Dedifferentiated amniotic fluid mesenchymal stem cell (primary cell): ENCODE data around the gene FREM2.

Source experiments
- DNase-seq: peaks from one replicate; pipeline ENCODE4 v3.0.0-alpha.2; 2016; ENCODE audit errors: extremely low spot score

FREM2 gene

DNA sequence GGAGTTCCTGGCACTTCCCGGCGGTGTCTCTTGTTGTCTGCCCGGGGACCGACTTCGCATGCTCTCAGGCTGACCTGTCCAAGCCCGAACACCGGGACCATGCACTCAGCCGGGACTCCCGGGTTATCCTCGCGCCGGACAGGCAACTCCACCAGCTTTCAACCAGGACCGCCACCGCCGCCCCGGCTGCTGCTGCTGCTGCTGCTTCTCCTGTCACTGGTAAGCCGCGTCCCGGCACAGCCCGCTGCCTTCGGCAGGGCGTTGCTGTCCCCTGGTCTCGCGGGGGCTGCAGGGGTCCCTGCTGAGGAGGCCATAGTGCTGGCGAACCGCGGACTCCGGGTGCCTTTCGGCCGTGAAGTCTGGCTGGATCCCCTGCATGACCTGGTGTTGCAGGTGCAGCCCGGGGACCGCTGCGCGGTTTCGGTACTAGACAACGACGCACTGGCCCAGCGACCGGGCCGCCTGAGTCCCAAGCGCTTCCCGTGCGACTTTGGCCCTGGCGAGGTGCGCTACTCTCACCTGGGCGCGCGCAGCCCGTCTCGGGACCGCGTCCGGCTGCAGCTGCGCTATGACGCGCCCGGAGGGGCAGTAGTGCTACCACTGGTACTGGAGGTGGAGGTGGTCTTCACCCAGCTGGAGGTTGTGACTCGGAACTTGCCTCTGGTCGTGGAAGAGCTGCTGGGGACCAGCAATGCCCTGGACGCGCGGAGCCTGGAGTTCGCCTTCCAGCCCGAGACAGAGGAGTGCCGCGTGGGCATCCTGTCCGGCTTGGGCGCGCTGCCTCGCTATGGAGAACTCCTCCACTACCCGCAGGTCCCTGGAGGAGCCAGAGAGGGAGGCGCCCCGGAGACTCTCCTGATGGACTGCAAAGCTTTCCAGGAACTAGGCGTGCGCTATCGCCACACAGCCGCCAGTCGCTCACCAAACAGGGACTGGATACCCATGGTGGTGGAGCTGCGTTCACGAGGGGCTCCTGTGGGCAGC lies 661 bp downstream of the FREM2 start:
- no peak for DNase-seq

- no peak for DNase-seq
Measured at GRCh38 chr13:38688674-38689073, 1.8 kb downstream of the FREM2 start.

DNA sequence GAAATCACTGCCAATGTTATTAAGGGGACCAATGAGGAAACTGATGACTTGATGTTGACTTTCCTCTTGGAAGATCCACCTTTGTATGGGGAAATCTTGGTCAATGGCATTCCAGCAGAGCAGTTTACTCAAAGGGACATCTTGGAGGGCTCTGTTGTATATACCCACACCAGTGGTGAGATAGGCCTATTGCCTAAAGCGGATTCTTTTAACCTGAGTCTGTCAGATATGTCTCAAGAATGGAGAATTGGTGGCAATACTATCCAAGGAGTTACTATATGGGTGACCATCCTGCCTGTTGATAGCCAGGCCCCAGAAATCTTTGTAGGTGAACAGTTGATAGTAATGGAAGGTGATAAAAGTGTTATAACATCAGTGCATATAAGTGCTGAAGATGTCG lies 3.4 kb downstream of the FREM2 start:
- DNase-seq: no peak

- DNase-seq: no peak
Measured at GRCh38 chr13:38693168-38693567, 6.3 kb downstream of the FREM2 start.

DNA sequence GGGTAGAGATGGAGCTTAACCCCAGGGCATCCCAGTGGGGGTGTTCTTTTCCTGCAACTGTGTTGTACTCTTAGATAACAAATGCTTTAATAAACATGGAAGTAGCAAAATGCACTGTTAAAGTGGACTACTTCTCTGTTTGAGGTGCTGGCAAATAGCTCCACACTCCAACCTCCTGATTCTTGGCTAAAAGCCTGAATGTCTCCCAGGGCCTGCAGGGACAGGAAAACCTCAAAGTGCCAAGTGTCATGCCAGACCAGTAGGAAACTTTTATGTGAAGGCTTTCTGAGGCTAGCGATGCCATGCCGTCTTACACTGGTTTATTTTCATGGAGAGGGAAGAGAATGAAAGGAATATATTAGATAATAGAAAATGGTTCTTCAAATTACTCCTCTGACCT lies 6.8 kb downstream of the FREM2 start:
- no peak for DNase-seq

DNA sequence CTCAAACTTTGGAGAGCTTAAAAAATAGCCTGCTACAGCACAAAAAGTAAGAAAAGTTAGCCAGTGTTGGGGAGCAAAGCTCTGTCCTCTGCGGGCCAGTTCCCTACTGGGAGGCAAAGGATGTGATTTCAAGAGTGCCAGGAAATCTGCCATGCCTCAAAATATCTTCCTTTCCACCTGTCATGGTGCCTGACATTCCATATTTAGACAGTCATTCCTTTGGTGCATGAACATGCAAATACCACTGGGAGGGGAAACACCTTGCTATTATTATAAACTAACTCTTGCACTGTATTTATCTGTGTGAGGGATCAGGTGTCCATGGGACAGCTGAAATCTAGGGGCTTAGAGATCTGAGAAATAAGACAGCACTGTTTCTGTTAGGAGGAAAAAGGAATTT lies 10.3 kb downstream of the FREM2 start:
- DNase-seq: no peak

DNA sequence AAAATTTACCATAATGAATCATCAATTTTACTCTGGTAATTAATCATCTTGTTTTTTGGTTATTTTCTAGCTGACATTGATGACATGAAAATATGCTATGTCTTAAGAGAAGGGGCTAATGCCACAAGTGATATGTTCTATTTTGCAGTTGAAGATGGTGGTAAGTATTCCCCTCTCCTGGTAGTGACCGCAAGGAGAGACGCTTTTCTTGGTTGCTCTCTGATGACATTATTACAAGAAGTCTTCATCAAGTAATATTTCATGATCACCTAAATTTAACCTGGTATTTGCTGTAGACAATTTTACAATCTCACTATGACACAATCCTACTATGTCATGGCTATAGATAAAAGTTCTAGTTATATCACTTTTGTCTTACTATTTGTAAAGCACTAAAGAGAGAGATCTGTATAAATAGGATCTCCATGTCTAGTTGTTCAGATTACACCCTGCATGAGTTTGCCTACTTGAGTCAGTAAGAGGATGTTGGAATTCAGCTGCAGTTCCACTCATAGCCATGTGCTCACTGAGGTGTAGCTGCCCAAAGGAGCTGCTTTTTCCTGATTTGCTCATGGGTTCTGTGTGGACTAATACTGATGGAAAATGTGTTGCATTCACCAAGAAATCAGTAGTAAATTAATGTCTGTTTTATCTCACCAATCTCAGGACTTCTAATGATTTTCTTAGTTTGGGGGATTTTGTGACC lies 10.9 kb downstream of the FREM2 start:
- DNase-seq: no peak

DNA sequence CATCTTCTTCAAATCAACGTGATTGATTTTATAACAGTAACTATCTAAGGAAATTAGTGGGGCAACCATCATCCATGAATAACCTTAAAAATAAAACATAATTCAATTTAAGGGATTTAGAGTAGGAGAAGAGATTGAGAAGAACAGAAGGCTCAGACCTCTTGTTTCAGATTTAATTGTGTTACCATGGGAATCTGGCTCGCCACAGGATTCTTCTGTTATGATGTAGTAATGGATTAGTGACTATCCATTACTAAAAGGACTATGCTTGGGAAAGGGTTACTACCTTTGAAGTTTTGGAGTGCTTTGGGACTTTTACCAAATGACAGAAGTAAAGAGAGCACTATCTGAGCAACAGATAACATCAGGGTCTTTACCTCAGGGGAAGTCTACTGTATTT lies 13.2 kb downstream of the FREM2 start:
- DNase-seq: no peak

DNA sequence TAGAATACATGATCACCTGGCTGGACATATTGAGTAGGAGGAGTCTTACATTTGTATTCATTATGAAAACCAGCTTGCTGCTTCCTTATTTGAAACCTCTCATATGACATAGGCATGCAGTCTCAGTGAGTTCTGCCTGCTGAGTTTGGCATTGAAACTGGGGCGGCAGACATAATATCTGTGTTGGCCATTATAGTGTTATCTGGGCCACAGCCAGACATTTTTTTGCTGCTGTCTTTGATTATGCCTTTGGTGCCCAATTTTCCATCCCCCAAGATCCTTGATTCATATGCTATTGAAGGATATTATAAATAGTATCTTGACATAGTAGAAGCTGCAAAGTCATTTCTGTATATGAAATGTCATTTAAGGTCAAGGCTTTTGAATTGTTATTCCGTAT lies 15.8 kb downstream of the FREM2 start:
- DNase-seq: no peak

GRCh38 chr13:38703255-38703654 lies 16.4 kb downstream of the FREM2 start:
- no peak for DNase-seq

DNA sequence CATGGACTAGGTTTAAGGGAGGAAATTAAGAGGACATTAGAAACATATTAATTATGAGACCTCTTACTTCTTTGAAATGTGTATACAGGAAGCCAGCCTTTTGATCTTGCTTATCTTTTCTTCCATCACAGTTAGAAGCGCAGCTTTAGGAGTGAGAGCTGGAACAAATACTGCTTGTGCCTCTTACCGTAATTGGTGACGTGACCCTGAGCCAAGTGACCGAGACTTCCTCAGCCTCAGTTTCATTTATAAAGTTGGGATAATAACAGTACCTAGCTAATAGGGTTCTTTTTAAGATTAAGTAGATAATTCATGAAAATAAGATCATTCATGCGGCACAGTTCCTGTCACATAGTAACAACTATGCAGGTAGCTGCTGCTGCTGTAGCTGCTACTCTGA lies 18.5 kb downstream of the FREM2 start:
- no peak for DNase-seq

GRCh38 chr13:38707460-38707859 lies 20.6 kb downstream of the FREM2 start:
- no peak for DNase-seq

DNA sequence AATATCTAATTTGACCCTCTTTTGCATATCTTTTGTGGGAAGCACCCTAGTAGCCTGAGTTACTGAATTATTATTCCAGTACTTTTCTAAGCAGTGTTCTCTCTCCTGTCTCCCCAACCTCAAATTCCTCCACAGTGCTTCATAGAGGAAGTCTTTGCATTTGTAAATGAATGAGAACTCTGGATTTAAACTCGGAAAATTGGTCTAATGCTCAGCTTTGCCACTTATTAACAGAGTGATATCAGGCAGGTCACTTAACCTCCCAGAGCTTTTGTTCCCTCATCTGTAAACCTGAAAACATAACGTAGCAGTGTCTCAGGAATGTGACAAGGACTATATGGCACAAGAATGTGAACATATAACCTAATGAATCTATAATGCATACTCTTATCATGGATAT lies 26.2 kb downstream of the FREM2 start:
- DNase-seq: no peak

DNA sequence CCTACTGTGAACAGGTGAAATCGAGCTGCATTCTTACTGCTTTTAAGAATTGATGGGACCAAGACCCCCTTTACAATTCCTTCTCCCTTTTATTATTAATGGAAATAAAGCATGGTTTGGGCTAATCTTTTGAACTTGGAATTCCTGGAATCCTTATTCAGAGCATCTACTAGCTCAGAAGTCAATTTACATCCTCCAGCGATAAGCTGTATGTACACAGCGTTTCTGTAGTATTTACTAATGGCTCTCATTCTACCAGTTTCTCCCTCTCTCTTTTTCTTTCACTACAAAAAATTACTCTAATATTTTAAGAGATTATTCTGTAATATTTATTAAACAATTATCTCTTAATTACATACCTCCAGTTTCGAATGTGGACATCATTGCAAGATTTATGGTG lies 31.5 kb downstream of the FREM2 start:
- DNase-seq: no peak

DNA sequence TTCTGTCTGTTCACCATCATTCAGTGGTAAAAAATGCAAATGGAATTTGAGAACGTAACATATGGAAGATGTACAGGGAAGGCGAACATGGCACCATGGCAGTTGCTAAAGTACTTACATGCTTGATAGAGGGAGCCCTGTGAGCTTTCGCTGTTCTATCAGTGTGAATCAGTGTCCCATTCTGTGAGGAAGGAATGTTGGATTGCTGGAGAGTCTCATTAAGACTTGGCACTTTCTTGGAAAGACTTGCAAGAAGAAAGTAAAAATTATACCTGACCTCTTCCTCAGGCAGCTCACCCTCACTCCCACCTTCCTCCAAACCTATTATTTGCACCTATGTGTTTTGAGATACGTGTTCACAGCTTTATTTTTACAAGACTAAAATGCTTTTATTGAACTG lies 43.5 kb downstream of the FREM2 start:
- DNase-seq: no peak

DNA sequence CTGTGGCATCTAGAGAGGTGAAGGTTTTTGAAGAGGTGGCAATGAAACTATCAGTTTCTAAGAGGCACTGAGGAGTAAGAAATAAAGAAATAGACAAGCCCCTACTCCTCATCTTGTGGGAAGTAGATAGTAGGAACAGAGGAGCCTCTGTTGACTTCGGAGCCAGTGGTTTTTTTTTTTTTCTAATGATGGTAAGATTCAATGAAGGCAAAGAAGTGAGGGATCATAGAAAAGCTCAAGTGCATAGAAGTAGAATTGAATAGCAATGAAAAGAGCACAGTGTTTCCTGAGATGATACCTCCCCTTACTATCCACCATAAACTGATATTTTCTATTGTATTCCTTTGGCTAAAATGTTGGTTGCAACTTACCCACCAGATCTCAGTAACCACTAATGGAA lies 46.3 kb downstream of the FREM2 start:
- no peak for DNase-seq

DNA sequence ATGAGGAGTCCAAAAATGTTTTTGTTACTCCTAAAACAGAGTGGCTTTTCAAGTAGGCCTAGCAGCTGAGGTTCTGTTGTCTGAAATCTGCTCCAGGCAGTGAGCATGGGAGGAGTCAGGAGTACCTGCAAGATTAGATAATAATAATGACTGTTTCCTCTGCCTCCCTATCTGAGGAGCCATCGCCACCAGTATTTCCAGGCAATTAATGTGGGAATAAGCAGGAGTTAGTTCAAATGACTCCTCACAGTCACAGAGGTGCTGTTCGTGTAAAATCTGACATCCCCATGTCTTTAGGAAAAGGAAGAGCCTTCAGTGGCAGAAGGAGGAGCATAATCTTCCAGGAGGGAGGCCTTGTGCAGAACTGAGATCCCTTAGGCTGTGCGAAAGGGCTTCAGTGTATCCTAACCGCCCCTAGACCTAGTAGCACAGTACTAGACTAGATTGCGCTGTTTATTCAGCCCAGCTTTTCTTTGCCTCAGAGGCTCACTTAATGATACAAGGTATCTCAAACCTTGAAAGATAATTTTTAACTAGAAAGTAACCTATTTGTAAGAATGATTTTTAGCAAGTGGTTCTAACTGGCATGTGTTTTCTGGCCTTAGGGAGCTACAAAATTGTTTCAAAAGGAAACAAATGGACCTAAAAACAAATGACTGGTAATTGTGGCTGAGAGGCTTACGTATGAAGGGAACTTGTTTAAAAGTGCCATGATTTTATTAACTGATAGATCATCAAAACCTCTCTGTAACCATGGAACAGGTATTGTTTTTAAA lies 49.0 kb downstream of the FREM2 start:
- no peak for DNase-seq

GRCh38 chr13:38743466-38743865 lies 56.6 kb downstream of the FREM2 start:
- DNase-seq: no peak

- DNase-seq: no peak
Measured at GRCh38 chr13:38752686-38753085, 65.8 kb downstream of the FREM2 start.

DNA sequence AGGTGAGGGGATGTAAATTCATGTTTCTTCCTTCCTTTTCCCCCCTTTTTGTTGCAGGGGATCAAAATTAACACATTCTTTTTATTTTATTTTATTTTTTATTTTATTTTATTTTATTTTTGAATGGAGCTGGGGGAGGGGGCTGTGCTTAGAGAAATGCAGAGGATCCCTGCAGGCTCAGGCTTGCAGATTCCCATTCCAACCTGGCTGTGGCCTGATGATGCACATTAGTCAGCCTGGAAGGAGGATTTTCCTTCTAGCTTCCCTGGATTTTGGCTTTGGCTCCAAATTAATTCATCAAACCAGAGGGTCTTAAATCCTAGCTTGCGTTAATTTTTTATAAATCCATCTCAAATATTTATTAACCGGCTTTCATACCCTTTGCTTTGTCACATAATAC lies 67.0 kb downstream of the FREM2 start:
- no peak for DNase-seq

GRCh38 chr13:38755793-38756192 lies 68.9 kb downstream of the FREM2 start:
- DNase-seq: no peak

- DNase-seq: no peak
Measured at GRCh38 chr13:38758277-38758676, 71.4 kb downstream of the FREM2 start.
